ENCODE results near the gene SLC6A15. TPM values are rescaled to one million over a fixed set of nuclear protein-coding genes. Genes with fewer than 3 reads are reported as not detected.

The SLC6A15 gene
- total and polyA plus RNA-seq, 2 donors (not counting 3 experiments of a cell fraction or from before 2014, with no cell fraction given) = 0.03 to 0.24 TPM

GRCh38 chr12:84826925-84827324 is 85.7 kb downstream of the SLC6A15 start:
- Histone ChIP-seq H3K4me3 (replicated peaks in 1 of 3; ENCODE audit: insufficient read depth in 1 of 3, low read depth in 1 of 3, low read length in 3 of 3) (no peak overlapping the region), H3K36me3 (ENCODE audit: control insufficient read depth in 2 of 2, extremely low read depth in 1 of 2, insufficient read depth in 2 of 2, low read length in 2 of 2) (no peaks in the 10 kb centered on the region), H3K27ac (ENCODE audit: insufficient read depth, low read depth, low read length) (no peak overlapping the region), H3K4me2 (ENCODE audit: insufficient read depth, low read length) (no peak overlapping the region), H3K9me1 (replicated peaks; ENCODE audit: control insufficient read depth, extremely low read depth, insufficient read depth, low read length) (no peaks in the 10 kb centered on the region), H3K4me1 (ENCODE audit: control insufficient read depth, extremely low read depth, insufficient read depth, low read length) (no peaks in the 10 kb centered on the region), H3K9me3 (replicated peaks; ENCODE audit: control insufficient read depth, insufficient read depth, low read length) (no peaks in the 10 kb centered on the region), H4K20me1 (replicated peaks; ENCODE audit: control insufficient read depth, extremely low read depth, insufficient read depth, low read length) (no peaks in the 10 kb centered on the region), H3K79me2 (ENCODE audit: control insufficient read depth, insufficient read depth, low read length) (no peaks in the 10 kb centered on the region), H3K9ac (replicated peaks; ENCODE audit: extremely low read depth, insufficient read depth, low read length) (no peak overlapping the region), H2AFZ (ENCODE audit: low read depth, low read length) (no peak overlapping the region), H3K27me3 (ENCODE audit: control insufficient read depth in 2 of 2, insufficient read depth in 2 of 2, low read length in 2 of 2) (no peaks in the 10 kb centered on the region)
- no peak for TF ChIP-seq MAX (IDR thresholded peaks at IDR 0.05; ENCODE audit: insufficient read depth, insufficient read length)
- TF ChIP-seq MYC (IDR thresholded peaks at IDR 0.05; ENCODE audit: low read depth, low read length) = no peak
- TF ChIP-seq POLR2AphosphoS5 (IDR thresholded peaks at IDR 0.05; ENCODE audit: insufficient read depth, low read depth, low read length) = no peak
- no peak for TF ChIP-seq EZH2 (IDR thresholded peaks at IDR 0.05; ENCODE audit: borderline replicate concordance, low read depth, low read length, severe bottlenecking)
- TF ChIP-seq POLR2A (IDR thresholded peaks at IDR 0.05; ENCODE audit: low read depth, low read length) = no peak
- TF ChIP-seq CTCF (IDR thresholded peaks at IDR 0.05; ENCODE audit: extremely low read depth in 1 of 2, insufficient read depth in 1 of 2, low read depth in 1 of 2, low read length in 2 of 2) = no peak
- TF ChIP-seq GATA2 (IDR thresholded peaks at IDR 0.05; ENCODE audit: insufficient read depth, insufficient read length, low read depth, low read length) = no peak
- TF ChIP-seq JUN (IDR thresholded peaks at IDR 0.05; ENCODE audit: borderline replicate concordance, insufficient read depth, insufficient read length, low read depth) = no peak
- no peak for TF ChIP-seq FOS (IDR thresholded peaks at IDR 0.05; ENCODE audit: borderline replicate concordance, insufficient read depth, low read length)
- intact Hi-C loops (cut with micrococcal nuclease) (no loop called here), dilution Hi-C loops (cut with MboI; ENCODE audit: extremely low pct_ligation_motif_present, low sequenced_read_pairs) (no loop called here)
- CTCF ChIA-PET = interaction anchor here (0.7 to 1.3 kb wide), 4 partner anchors 12 to 202 kb away, joined by 3 to 6 read pairs (median 4); no protein-coding TSS in a partner anchor
- POLR2A ChIA-PET = no interaction called here
- FAIRE-seq = no peak
- BruUV-seq (replicated peaks) = no TSS peak
- no peak for DNase-seq (ENCODE audit: low read depth, low spot score)

Data from endothelial cell of umbilical vein (primary cell).